ENCODE measurements around the gene FOXS1. TPM values are rescaled to one million over a fixed set of nuclear protein-coding genes. Genes with fewer than 3 reads are reported as not detected.

Gene FOXS1
- total and polyA plus RNA-seq, 2 experiments from 2014 or later = 0.26 TPM; not detected in 1

GRCh38 chr20:31816221-31816620, 29.2 kb downstream of the FOXS1 start (continued):
- TF ChIP-seq ZNF331 (CRISPR knock-in tag; IDR thresholded peaks at IDR 0.05; ENCODE audit: low read depth) = no peak
- no peak for TF ChIP-seq REST (IDR thresholded peaks at IDR 0.05; ENCODE audit: unreplicated experiment)
- no peak for TF ChIP-seq EZH2 (IDR thresholded peaks at IDR 0.05; ENCODE audit: low read depth, unreplicated experiment)
- TF ChIP-seq STAT1 (IDR thresholded peaks at IDR 0.05; ENCODE audit: unreplicated experiment) = no peak

- H3K4me3 ChIP-seq = no peak overlapping the region
- ATAC-seq = peak; percentile 70
- H3K9me3 Mint-ChIP-seq = no peaks in the 10 kb centered on the region
- TF ChIP-seq EZH2 (IDR thresholded peaks at IDR 0.05; ENCODE audit: low read depth, unreplicated experiment) = no peak
- TF ChIP-seq ETS1 (IDR thresholded peaks at IDR 0.05) = no peak
- TF ChIP-seq ZNF462 (CRISPR knock-in tag; IDR thresholded peaks at IDR 0.05) = no peak
- no peak for TF ChIP-seq JUNB (IDR thresholded peaks at IDR 0.05; ENCODE audit: unreplicated experiment)
- TF ChIP-seq ZNF114 (CRISPR knock-in tag; IDR thresholded peaks at IDR 0.05) = no peak
- TF ChIP-seq STAT1 (IDR thresholded peaks at IDR 0.05; ENCODE audit: unreplicated experiment) = no peak
- TF ChIP-seq CREB1 (CRISPR knock-in tag; IDR thresholded peaks at IDR 0.05; ENCODE audit: low read depth) = no peak
These were observed 29.8 kb downstream of the FOXS1 start for GRCh38 chr20:31815408-31816188.

More at GRCh38 chr20:31815408-31816188, 29.8 kb downstream of the FOXS1 start:
- peak overlapping the region; percentile 56; the same call in 1 of the 2 replicates for H3K4me2 ChIP-seq
- DNase-seq (ENCODE audit: low spot score) = peak; percentile 57
- no peaks in the 10 kb centered on the region for H3K79me2 ChIP-seq (replicated peaks; ENCODE audit: insufficient read depth)
- H4K20me1 ChIP-seq (replicated peaks; ENCODE audit: insufficient read depth) = peaks cover 7% of the 10 kb centered on the region
- Mint-ChIP-seq H3K4me1 (peaks cover 9% of the 10 kb centered on the region), H3K27ac (peak overlapping the region; percentile 6; the same call in 1 of the 2 replicates), H3K4me3 (no peak overlapping the region), H3K27me3 (ENCODE audit: insufficient read depth, low read depth, poor library complexity) (peaks cover 9% of the 10 kb centered on the region), H3K36me3 (ENCODE audit: low read depth) (no peaks in the 10 kb centered on the region)
- H3K9me2 ChIP-seq (ENCODE audit: insufficient read depth) = no peaks in the 10 kb centered on the region
- no peaks in the 10 kb centered on the region for H3K36me3 ChIP-seq (ENCODE audit: insufficient read depth)
- no peak overlapping the region for H2AFZ ChIP-seq
- no peaks in the 10 kb centered on the region for H3K27me3 ChIP-seq (ENCODE audit: insufficient read depth)
- 0 out of 2 replicates have a peak, but pooled peaks cover 6% of the 10 kb centered on the region for H3F3A ChIP-seq (replicated peaks; ENCODE audit: low read depth)
- peak overlapping the region; percentile 13; the same call in 1 of the 2 replicates for H3K27ac ChIP-seq (ENCODE audit: low read depth)
- peaks cover 8% of the 10 kb centered on the region for H3K4me1 ChIP-seq (ENCODE audit: insufficient read depth)
